ENCODE data around the gene COG5. TPM values are rescaled to one million over a fixed set of nuclear protein-coding genes. Genes with fewer than 3 reads are reported as not detected.

COG5 gene
- polyA plus RNA-seq, 1 of the 3 experiments (the other 2 are of a cell fraction): 21.2 TPM

DNA sequence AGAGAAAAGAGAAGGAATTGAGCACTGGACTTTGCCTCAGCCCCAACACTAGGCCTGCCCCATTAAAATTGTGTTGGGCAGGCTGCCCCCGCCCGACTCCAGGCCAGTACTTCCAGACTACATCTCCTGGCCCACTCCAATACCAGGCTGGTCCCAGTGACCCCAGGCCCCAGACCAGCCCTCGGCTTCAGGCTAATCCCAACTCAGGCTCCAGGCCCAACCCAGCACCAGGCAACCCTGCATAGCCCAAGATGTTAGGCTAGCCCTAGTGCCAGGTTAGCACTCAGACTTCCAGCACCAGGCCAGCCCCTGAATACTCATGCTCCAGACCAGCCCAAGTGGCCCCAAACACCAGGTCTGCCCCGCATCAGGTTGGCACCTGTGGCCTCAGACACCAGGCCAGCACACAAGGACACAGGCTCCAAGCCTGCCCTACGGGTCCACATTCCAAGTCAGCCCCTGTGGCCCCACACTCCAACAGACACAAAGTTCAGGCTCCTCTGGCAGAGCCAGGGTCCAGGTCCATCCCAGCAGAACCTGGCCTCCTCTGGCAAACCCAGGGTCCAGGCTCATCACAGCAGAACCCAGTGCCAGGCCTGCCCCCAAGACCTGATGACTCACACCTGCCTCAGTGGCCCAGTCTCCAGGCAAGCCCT is 20.3 kb downstream of the COG5 start (continued):
- no peak for TF ChIP-seq RAD21 (IDR thresholded peaks at IDR 0.05; ENCODE audit: low read length)
- TF ChIP-seq RFX5 (IDR thresholded peaks at IDR 0.05; ENCODE audit: low read length): no peak
- no peak for TF ChIP-seq FOSL2 (IDR thresholded peaks at IDR 0.05; ENCODE audit: borderline replicate concordance, low read depth)
- no peak for TF ChIP-seq MAX (IDR thresholded peaks at IDR 0.05; ENCODE audit: low read depth)
- no peak for TF ChIP-seq JUND (IDR thresholded peaks at IDR 0.05)
- TF ChIP-seq, protein P1, sequence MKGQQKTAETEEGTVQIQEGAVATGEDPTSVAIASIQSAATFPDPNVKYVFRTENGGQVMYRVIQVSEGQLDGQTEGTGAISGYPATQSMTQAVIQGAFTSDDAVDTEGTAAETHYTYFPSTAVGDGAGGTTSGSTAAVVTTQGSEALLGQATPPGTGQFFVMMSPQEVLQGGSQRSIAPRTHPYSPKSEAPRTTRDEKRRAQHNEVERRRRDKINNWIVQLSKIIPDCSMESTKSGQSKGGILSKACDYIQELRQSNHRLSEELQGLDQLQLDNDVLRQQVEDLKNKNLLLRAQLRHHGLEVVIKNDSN (IDR thresholded peaks at IDR 0.05; ENCODE audit: borderline replicate concordance, low read depth): no peak
- TF ChIP-seq, protein P2, sequence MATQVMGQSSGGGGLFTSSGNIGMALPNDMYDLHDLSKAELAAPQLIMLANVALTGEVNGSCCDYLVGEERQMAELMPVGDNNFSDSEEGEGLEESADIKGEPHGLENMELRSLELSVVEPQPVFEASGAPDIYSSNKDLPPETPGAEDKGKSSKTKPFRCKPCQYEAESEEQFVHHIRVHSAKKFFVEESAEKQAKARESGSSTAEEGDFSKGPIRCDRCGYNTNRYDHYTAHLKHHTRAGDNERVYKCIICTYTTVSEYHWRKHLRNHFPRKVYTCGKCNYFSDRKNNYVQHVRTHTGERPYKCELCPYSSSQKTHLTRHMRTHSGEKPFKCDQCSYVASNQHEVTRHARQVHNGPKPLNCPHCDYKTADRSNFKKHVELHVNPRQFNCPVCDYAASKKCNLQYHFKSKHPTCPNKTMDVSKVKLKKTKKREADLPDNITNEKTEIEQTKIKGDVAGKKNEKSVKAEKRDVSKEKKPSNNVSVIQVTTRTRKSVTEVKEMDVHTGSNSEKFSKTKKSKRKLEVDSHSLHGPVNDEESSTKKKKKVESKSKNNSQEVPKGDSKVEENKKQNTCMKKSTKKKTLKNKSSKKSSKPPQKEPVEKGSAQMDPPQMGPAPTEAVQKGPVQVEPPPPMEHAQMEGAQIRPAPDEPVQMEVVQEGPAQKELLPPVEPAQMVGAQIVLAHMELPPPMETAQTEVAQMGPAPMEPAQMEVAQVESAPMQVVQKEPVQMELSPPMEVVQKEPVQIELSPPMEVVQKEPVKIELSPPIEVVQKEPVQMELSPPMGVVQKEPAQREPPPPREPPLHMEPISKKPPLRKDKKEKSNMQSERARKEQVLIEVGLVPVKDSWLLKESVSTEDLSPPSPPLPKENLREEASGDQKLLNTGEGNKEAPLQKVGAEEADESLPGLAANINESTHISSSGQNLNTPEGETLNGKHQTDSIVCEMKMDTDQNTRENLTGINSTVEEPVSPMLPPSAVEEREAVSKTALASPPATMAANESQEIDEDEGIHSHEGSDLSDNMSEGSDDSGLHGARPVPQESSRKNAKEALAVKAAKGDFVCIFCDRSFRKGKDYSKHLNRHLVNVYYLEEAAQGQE (IDR thresholded peaks at IDR 0.05; ENCODE audit: low read depth, low read length): no peak
- TF ChIP-seq RCOR1 (IDR thresholded peaks at IDR 0.05; ENCODE audit: low read length): no peak
- TF ChIP-seq FOXJ3 (CRISPR knock-in tag; IDR thresholded peaks at IDR 0.05): no peak
- no peak for TF ChIP-seq ELF1 (IDR thresholded peaks at IDR 0.05)
- no peak for TF ChIP-seq CHD2 (IDR thresholded peaks at IDR 0.05; ENCODE audit: low read length, partially characterized antibody)

- ChIA-PET POLR2A (no interaction called here), CTCF (no interaction called here)
- Histone ChIP-seq H3K4me2 (no peak overlapping the region), H3K27ac (ENCODE audit: low read depth in 2 of 2, low read length in 1 of 2) (no peak overlapping the region), H3K4me1 (ENCODE audit: control insufficient read depth in 1 of 2, insufficient read depth in 2 of 2, low read depth in 1 of 2, low read length in 1 of 2) (no peaks in the 10 kb centered on the region), H3K9me2 (no peaks in the 10 kb centered on the region), H3K36me3 (replicated peaks in 1 of 2; ENCODE audit: control insufficient read depth in 1 of 2, insufficient read depth in 2 of 2, low read length in 1 of 2) (peaks cover 0 to 73% of the 10 kb centered on the region in 2 experiments), H3K9ac (no peak overlapping the region), H4K20me1 (ENCODE audit: insufficient read depth) (no peaks in the 10 kb centered on the region), H3K27me3 (ENCODE audit: insufficient read depth) (no peaks in the 10 kb centered on the region), H2AFZ (ENCODE audit: low read depth) (no peak overlapping the region), H3K4me3 (ENCODE audit: low read depth in 2 of 2, low read length in 1 of 2) (no peak overlapping the region), H3F3A (replicated peaks; ENCODE audit: insufficient read depth) (peaks cover 4% of the 10 kb centered on the region), H3K9me3 (0 out of 2 replicates have a peak, but pooled peaks cover 3% of the 10 kb centered on the region), H3K79me2 (ENCODE audit: insufficient read depth) (peaks cover 47% of the 10 kb centered on the region)
- 56% methylated on average over 2 of the region's 2 CpGs for WGBS (ENCODE audit: low lambda C conversion rate)
- no peak for TF ChIP-seq JUND (IDR thresholded peaks at IDR 0.05)
- no peak for TF ChIP-seq MAX (IDR thresholded peaks at IDR 0.05; ENCODE audit: low read depth)
- TF ChIP-seq SIN3A (IDR thresholded peaks at IDR 0.05; ENCODE audit: borderline replicate concordance, low read depth, low read length): no peak
- TF ChIP-seq, protein P3, sequence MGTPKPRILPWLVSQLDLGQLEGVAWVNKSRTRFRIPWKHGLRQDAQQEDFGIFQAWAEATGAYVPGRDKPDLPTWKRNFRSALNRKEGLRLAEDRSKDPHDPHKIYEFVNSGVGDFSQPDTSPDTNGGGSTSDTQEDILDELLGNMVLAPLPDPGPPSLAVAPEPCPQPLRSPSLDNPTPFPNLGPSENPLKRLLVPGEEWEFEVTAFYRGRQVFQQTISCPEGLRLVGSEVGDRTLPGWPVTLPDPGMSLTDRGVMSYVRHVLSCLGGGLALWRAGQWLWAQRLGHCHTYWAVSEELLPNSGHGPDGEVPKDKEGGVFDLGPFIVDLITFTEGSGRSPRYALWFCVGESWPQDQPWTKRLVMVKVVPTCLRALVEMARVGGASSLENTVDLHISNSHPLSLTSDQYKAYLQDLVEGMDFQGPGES (IDR thresholded peaks at IDR 0.05; ENCODE audit: low read depth, low read length): no peak
- TF ChIP-seq FOSL2 (IDR thresholded peaks at IDR 0.05; ENCODE audit: borderline replicate concordance, low read depth): no peak
- TF ChIP-seq, protein P4, sequence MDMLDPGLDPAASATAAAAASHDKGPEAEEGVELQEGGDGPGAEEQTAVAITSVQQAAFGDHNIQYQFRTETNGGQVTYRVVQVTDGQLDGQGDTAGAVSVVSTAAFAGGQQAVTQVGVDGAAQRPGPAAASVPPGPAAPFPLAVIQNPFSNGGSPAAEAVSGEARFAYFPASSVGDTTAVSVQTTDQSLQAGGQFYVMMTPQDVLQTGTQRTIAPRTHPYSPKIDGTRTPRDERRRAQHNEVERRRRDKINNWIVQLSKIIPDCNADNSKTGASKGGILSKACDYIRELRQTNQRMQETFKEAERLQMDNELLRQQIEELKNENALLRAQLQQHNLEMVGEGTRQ (IDR thresholded peaks at IDR 0.05; ENCODE audit: borderline replicate concordance, low read depth, low read length): no peak
- no peak for TF ChIP-seq ELF1 (IDR thresholded peaks at IDR 0.05)
- TF ChIP-seq RXRA (IDR thresholded peaks at IDR 0.05; ENCODE audit: borderline replicate concordance, low read depth): no peak
- TF ChIP-seq, protein P5, sequence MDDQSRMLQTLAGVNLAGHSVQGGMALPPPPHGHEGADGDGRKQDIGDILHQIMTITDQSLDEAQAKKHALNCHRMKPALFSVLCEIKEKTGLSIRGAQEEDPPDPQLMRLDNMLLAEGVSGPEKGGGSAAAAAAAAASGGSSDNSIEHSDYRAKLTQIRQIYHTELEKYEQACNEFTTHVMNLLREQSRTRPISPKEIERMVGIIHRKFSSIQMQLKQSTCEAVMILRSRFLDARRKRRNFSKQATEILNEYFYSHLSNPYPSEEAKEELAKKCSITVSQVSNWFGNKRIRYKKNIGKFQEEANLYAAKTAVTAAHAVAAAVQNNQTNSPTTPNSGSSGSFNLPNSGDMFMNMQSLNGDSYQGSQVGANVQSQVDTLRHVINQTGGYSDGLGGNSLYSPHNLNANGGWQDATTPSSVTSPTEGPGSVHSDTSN (IDR thresholded peaks at IDR 0.05): no peak
- TF ChIP-seq, protein P6, sequence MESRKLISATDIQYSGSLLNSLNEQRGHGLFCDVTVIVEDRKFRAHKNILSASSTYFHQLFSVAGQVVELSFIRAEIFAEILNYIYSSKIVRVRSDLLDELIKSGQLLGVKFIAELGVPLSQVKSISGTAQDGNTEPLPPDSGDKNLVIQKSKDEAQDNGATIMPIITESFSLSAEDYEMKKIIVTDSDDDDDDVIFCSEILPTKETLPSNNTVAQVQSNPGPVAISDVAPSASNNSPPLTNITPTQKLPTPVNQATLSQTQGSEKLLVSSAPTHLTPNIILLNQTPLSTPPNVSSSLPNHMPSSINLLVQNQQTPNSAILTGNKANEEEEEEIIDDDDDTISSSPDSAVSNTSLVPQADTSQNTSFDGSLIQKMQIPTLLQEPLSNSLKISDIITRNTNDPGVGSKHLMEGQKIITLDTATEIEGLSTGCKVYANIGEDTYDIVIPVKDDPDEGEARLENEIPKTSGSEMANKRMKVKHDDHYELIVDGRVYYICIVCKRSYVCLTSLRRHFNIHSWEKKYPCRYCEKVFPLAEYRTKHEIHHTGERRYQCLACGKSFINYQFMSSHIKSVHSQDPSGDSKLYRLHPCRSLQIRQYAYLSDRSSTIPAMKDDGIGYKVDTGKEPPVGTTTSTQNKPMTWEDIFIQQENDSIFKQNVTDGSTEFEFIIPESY (IDR thresholded peaks at IDR 0.05; ENCODE audit: borderline replicate concordance, low read depth): no peak
- TF ChIP-seq TEAD4 (IDR thresholded peaks at IDR 0.05; ENCODE audit: borderline replicate concordance, insufficient read depth): no peak
- no peak for TF ChIP-seq GATA2 (CRISPR knock-in tag; IDR thresholded peaks at IDR 0.05)
- DNase-seq: no peak
Observed at GRCh38 chr7:107538001-107538400, 25.7 kb downstream of the COG5 start.

Measured in SK-N-SH (cell line).